ENCODE results near the gene SUGCT.
A peak's percentile ranks its signal among the peaks of the same experiment; 100 is the strongest.

Gene SUGCT

DNA sequence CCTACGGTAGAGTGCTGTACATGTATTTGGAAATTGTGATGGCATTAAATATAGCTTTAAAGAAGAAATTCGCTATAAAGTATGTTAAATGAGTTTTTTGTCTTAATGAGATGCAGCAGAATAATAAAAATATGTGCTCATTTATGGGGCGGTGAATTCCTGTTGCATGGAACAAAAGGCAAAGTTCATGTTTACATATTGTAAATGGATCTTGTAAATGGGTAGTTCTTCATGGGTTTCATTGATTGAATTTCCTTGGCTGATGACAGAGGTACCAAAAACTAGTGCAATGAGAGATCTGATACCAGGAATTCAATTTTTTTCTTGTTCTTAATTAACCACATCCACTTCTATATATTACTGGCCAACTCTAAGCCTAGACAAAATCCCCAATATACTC lies 284.2 kb downstream of the SUGCT start:
- no peak for FAIRE-seq

GRCh38 chr7:40419806-40420205 lies 285.0 kb downstream of the SUGCT start:
- no peak for FAIRE-seq

DNA sequence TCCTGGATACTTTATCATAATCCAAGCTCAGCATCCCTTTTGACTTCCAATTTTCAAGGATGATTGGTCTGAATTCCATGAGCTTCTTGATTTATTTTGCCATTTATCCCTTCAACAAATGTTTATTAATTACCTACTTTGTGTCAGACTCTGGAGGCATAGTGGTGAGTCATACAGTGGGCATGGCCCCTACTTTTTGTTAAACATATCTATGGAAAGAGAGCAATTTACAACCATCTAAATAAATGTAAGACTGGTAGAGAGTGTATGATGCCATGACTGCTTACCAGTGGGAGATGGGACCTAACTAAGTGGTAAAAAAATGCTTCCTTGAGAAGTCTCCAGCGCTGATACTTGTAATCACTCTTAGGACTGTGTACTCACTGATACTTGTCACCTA lies 286.6 kb downstream of the SUGCT start:
- FAIRE-seq, result no peak

DNA sequence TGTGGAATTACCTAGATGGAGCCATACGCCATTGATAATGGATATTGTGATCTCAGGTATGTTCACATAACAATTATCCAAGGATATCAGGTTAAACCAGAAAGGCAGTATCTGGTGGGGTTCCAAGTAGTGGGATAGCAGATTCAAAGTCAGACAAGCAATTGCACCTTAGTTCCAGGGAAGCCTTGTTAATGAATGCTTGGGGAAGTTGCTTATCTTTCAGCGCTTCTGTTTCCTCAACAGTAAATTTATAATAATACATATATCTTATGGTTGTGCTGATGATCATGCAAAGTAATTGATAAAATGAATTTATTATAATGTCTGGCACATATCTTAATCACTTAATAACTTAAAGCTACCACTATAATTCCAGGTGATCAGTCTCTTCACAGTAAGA lies 290.9 kb downstream of the SUGCT start:
- FAIRE-seq, result no peak

- FAIRE-seq, result peak; percentile 95
Observed at GRCh38 chr7:40428421-40428820, 293.6 kb downstream of the SUGCT start.

DNA sequence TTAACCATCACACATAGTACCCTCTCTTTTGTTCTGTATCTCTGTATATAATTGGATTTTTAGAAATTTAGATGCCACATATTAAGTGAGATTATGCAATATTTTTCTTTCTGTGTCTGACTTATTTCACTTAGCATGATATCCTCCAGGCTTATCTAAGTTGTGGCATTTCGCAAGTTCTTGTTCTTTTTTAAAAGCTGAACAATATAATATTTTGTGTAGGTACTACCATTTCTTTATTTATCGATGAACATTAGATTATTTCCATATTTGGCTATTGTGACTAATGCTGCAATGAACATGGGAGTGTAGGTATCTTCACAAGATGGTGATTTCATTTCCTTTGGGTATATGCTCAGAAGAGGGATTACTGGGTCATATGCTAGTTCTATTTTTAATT lies 295.0 kb downstream of the SUGCT start:
- FAIRE-seq, result no peak

DNA sequence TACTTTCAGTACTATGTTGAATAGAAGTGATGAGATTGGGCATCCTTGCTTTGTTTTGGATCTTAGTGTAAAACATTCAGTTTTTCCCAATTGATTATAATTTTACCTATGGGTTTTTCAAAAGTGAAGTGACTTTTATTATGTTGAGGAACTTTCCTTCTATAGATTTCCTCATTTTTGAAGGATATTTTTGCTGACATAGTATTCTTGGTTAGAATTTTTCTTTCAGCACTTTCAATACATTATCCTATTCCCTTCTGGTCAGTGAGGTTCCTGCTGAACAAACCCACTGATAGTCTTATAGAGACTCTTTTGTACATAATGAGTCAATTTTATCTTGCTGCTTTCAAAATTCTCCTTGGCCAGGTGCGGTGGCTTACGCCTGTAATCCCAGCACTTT lies 297.2 kb downstream of the SUGCT start:
- FAIRE-seq, result no peak

- no peak for FAIRE-seq
Observed at GRCh38 chr7:40436710-40437109, 301.9 kb downstream of the SUGCT start.

DNA sequence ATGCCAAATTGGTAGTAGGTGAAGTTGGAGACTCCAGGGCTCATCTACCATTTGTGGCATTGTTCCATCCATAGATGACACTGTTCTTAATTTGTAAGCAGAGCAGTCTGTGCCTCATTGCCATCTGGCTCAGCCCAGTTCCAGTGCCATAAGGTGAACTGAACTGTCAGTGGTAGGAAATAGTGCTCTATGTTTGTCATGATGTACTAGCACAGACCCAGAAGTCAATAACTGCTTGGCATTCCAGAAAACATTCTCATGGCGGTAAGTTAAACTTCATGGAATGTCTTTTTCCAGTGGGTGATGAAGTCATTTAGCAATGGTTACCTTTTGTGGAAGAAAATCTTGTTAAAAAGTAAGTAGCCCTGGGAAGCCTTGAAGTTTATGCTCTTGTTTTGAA lies 302.7 kb downstream of the SUGCT start:
- FAIRE-seq, result no peak

GRCh38 chr7:40437936-40438634 lies 303.3 kb downstream of the SUGCT start:
- no peak for FAIRE-seq

GRCh38 chr7:40439686-40440085 lies 304.9 kb downstream of the SUGCT start:
- FAIRE-seq, result no peak

- no peak for FAIRE-seq
Observed at GRCh38 chr7:40447345-40447744, 312.5 kb downstream of the SUGCT start.

DNA sequence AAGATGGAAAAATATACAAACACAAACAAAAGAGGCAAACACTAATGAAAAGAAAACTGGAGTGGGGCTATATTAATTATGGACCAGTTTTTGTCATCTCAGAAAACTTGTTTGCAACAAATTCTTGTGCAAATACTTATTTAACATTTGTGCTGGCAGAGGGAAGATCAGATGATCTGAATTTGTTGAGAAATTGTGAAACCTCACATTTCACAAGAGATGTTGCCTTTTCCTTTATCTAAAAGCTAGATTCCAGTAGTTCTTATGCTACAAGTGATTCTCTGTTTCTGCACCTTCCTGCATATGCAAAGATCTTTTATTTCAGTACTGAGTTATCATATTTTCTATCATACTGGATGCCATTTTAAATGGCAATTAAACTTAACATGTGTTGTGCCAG lies 320.7 kb downstream of the SUGCT start:
- FAIRE-seq, result no peak

DNA sequence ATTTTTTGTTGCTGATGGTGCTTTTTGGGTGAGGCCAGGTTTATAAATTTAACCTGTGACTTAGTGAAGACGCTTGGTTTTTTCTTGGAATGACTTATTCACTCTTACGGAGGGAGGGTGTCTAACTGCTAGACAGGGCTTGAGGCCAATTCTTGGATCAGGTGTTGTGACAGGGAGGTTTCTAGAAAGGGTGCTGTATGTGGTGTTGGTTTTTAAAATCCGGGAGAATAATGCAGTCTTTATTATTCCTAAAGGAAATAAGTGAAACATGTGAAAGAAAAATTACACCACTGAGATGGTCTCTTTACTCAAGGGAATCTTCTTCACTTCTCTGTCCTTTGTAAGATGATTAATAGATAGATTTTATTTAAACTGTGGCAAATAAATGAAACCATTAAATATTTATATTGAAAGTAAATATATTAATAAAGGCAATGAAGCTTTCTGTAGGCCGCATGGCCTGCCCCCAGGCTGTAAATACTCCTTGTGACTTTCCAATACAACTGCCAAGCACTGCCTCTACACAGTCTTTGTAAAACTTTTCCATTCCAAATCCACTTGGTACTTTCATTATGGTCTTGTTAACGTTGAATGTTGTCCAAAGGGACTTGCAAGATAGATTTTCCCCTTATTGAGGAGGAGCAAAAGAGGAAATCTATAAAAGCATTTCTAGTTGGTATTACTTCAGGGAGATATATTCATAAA lies 323.1 kb downstream of the SUGCT start:
- FAIRE-seq, result no peak

DNA sequence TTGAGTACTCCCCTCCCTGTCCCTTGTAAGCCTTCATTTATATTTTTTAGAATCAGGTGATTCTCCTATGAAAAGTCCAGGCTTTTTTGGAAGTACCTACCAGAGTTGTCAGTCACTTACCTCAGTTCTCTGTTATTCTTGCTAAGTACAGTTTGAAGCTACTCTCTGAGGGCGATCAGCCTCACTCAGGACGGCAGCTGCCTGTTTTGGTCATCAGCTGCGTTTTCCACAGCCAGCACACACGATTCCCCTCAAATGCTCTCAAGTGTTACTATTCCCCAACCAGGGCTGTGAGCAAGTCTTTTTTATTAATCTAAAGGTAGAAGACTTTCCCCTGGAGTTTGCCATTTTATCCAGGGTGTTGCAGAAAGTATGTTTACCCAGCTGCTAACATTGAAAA lies 328.6 kb downstream of the SUGCT start:
- FAIRE-seq, result no peak

- FAIRE-seq, result no peak
Observed at GRCh38 chr7:40468891-40469864, 334.4 kb downstream of the SUGCT start.

- no peak for FAIRE-seq
Observed at GRCh38 chr7:40470091-40470592, 335.3 kb downstream of the SUGCT start.

DNA sequence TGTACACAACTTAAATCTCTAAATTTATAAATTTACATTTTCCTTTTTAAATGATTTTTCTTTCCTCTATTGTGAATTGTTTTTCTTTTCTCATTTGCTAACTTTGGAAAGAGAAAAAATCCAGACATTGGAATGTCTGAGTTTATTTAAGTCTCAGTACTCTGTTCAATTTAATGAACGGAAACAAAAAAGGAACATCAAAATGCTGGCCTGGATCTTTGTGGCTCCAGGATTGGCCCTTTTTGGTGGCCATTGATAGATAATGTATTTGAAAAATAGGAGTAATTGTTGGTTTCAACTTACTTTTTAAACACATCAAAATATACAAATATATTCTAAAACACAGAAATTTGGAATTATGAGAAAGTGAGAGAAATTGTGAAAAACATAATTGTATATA lies 336.0 kb downstream of the SUGCT start:
- FAIRE-seq, result no peak

DNA sequence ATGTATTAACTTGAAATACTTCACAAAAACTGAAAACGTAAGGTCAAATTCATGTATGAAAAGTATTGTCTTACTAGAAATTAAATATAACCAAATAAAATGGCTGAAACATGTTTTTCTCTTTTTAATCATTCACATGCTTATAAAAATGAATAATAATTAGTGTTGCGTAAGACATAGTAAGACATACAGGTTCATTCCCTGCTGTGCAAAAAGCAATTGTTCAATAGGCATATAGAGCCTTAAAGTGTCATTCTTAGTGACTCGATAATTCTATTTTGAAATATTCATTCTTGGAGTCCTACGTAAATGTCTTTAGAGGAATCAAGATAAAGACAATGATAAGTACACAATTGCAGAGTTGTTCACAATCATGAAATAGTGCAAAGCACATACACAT lies 337.1 kb downstream of the SUGCT start:
- FAIRE-seq, result no peak

DNA sequence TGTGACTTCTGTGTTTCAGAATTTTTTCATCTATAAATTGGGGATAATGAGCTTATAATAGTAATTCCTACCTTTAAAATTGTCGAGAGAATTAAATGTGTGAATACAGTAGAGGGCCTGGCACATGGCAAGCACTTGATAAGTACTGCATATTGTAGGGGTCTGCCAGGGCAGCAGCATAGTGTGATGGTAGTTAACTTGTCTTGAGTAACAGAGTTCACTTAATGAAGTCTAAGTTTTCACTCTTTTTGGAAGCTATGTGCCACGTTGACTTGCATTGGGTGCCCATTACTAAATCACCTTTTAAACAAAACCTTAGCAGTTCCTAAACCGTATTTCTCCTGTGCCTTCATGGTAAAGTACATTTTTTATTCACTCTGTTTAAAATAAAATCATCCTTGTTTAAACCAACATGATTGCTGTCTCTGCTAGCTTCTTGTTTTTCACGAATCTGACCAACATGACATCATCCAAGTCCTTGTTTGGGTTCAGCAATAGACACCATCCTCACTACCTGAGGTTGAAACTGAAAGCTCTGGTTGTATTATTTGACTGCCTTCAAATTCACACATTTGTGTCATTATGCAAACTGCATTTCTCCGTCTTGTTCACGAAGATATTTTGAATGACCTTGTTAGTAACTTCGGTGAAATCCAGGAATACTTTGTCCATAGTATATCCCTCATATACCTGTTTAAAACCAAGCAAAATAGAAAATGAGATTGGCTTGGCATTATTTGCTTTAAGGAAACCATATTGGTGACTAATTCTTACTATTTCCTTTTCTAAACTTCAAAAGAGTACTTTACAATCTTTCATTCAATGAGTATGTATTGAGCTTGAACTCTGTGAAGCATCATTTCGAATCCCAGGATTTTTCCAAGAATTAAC lies 340.2 kb downstream of the SUGCT start:
- no peak for FAIRE-seq

DNA sequence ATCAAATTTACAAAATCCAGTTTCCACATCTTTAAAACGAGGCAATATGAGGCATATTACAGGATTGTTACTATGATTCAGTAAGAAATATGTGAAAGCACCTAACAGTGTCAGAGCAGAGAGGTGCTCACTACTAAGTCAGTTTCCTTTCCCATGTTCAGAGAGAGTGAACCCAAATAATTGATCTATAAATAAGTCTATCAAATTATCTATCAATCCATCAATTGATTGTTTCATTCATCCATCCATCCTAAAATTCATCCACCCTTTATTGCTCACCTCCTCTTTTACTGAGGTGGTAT lies 340.8 kb downstream of the SUGCT start:
- FAIRE-seq, result no peak

GRCh38 chr7:40477094-40477493 lies 342.3 kb downstream of the SUGCT start:
- no peak for FAIRE-seq
